Coronary artery (tissue), 2 donors: Measurements from ENCODE around the gene CPED1.
"Not testable (repeated sequence)": the region's sequence is repeated elsewhere in the genome, so short reads cannot be mapped to it uniquely, and the experiment has no call there.

Source experiments
- DNase-seq: peaks from one replicate; pipeline ENCODE4 v3.0.0-alpha.2; 2017; ENCODE audit warnings: low spot score
- H3K27ac ChIP-seq, 2 donors: fragments of 200-600 bp; sonication (generic); one replicate each; pipeline ENCODE4 v1.5.1; 2016 to 2019
- H3K4me3 ChIP-seq: fragments of 200-600 bp; sonication (generic); 2 replicates; pipeline ENCODE4 v1.5.1; 2016; ENCODE audit warnings: mild to moderate bottlenecking, moderate library complexity
- CTCF ChIP-seq: fragments of 200-600 bp; sonication (generic); IDR thresholded peaks from one replicate; pipeline ENCODE4 v1.5.1; 2019; ENCODE audit warnings: antibody characterized with exemption

CPED1 gene

GRCh38 chr7:121182281-121182680 is 193.8 kb downstream of the CPED1 start:
- TF ChIP-seq CTCF = no peak
- Histone ChIP-seq H3K27ac (no peak overlapping the region), H3K4me3 (no peak overlapping the region)
- DNase-seq = no peak

GRCh38 chr7:121182902-121183301 is 194.4 kb downstream of the CPED1 start:
- Histone ChIP-seq H3K4me3 (no peak overlapping the region), H3K27ac (no peak overlapping the region)
- no peak for TF ChIP-seq CTCF
- no peak for DNase-seq

GRCh38 chr7:121183883-121184282 is 195.4 kb downstream of the CPED1 start:
- DNase-seq, H3K27ac ChIP-seq, H3K4me3 ChIP-seq: not testable (repeated sequence)

- Histone ChIP-seq H3K27ac (no peak overlapping the region), H3K4me3 (no peak overlapping the region)
- TF ChIP-seq CTCF = no peak
- DNase-seq = no peak
These were observed 198.2 kb downstream of the CPED1 start for GRCh38 chr7:121186746-121187145.

GRCh38 chr7:121187222-121187621 is 198.7 kb downstream of the CPED1 start:
- H3K27ac ChIP-seq = no peak overlapping the region
- TF ChIP-seq CTCF = no peak

GRCh38 chr7:121187676-121188075 is 199.2 kb downstream of the CPED1 start:
- H3K4me3 ChIP-seq = no peak overlapping the region
- no peak overlapping the region for H3K27ac ChIP-seq
- TF ChIP-seq CTCF = no peak
- DNase-seq = no peak

More at GRCh38 chr7:121187222-121187621, 198.7 kb downstream of the CPED1 start:
- no peak for DNase-seq
- H3K4me3 ChIP-seq = no peak overlapping the region

GRCh38 chr7:121192834-121193233 is 204.3 kb downstream of the CPED1 start:
- no peak for DNase-seq
- TF ChIP-seq CTCF = no peak
- Histone ChIP-seq H3K27ac (no peak overlapping the region), H3K4me3 (no peak overlapping the region)

- H3K4me3 ChIP-seq = no peak overlapping the region
- H3K27ac ChIP-seq = no peak overlapping the region
- no peak for DNase-seq
- TF ChIP-seq CTCF = no peak
These were observed 206.5 kb downstream of the CPED1 start for GRCh38 chr7:121195010-121195409.
